Measurements from ENCODE around the gene HNRNPR. TPM values are rescaled to one million over a fixed set of nuclear protein-coding genes. Genes with fewer than 3 reads are reported as not detected.

The HNRNPR gene
- total and polyA plus RNA-seq, 2 donors (not counting 3 experiments of a cell fraction or from before 2014, with no cell fraction given) = 111 to 171 TPM

DNA sequence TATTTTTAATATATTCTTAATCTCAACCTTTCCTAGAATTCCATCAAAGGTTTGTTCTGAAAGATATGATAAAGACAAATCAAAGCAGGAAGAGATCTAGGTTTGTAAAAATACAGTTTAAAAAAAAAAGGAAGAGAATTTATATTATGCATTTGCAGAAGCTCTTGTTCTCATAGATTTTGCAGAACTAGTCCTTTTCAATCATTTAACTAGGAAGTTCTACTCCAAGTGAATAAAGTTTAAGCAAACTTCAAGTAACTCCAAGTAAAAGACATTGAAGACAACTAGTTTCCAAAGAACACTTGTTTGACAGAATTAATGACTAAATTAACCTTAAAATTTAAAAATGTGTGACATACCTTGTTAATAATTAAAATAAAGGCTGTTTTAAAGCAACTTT is 55.9 kb downstream of the HNRNPR start:
- H3K36me3 ChIP-seq (ENCODE audit: control insufficient read depth in 2 of 2, extremely low read depth in 1 of 2, insufficient read depth in 2 of 2, low read length in 2 of 2) = peaks cover 2 to 14% of the 10 kb centered on the region in 2 experiments
- POLR2A ChIA-PET = no interaction called here
- no peak for TF ChIP-seq CTCF (IDR thresholded peaks at IDR 0.05; ENCODE audit: extremely low read depth in 1 of 2, insufficient read depth in 1 of 2, low read depth in 1 of 2, low read length in 2 of 2)
- no peak for TF ChIP-seq MYC (IDR thresholded peaks at IDR 0.05; ENCODE audit: low read depth, low read length)
- TF ChIP-seq POLR2AphosphoS5 (IDR thresholded peaks at IDR 0.05; ENCODE audit: insufficient read depth, low read depth, low read length) = no peak
- no peak for TF ChIP-seq JUN (IDR thresholded peaks at IDR 0.05; ENCODE audit: borderline replicate concordance, insufficient read depth, insufficient read length, low read depth)
- no peak for TF ChIP-seq EZH2 (IDR thresholded peaks at IDR 0.05; ENCODE audit: borderline replicate concordance, low read depth, low read length, severe bottlenecking)
- no peak for TF ChIP-seq FOS (IDR thresholded peaks at IDR 0.05; ENCODE audit: borderline replicate concordance, insufficient read depth, low read length)

GRCh38 chr1:23286401-23286800 is 57.7 kb downstream of the HNRNPR start:
- Histone ChIP-seq H3K4me1 (ENCODE audit: control insufficient read depth, extremely low read depth, insufficient read depth, low read length) (peaks cover 59% of the 10 kb centered on the region), H3K4me2 (ENCODE audit: insufficient read depth, low read length) (no peak overlapping the region), H3K9ac (replicated peaks; ENCODE audit: extremely low read depth, insufficient read depth, low read length) (no peak overlapping the region), H3K9me3 (replicated peaks; ENCODE audit: control insufficient read depth, insufficient read depth, low read length) (no peaks in the 10 kb centered on the region), H4K20me1 (replicated peaks; ENCODE audit: control insufficient read depth, extremely low read depth, insufficient read depth, low read length) (no peaks in the 10 kb centered on the region), H3K9me1 (replicated peaks; ENCODE audit: control insufficient read depth, extremely low read depth, insufficient read depth, low read length) (no peaks in the 10 kb centered on the region), H3K79me2 (ENCODE audit: control insufficient read depth, insufficient read depth, low read length) (peaks cover 3% of the 10 kb centered on the region), H3K4me3 (replicated peaks in 1 of 3; ENCODE audit: insufficient read depth in 1 of 3, low read depth in 1 of 3, low read length in 3 of 3) (no peak overlapping the region), H3K36me3 (ENCODE audit: control insufficient read depth in 2 of 2, extremely low read depth in 1 of 2, insufficient read depth in 2 of 2, low read length in 2 of 2) (peaks cover 2 to 23% of the 10 kb centered on the region in 2 experiments), H2AFZ (ENCODE audit: low read depth, low read length) (no peak overlapping the region), H3K27me3 (ENCODE audit: control insufficient read depth in 2 of 2, insufficient read depth in 2 of 2, low read length in 2 of 2) (no peaks in the 10 kb centered on the region), H3K27ac (ENCODE audit: insufficient read depth, low read depth, low read length) (no peak overlapping the region)
- TF ChIP-seq CTCF (IDR thresholded peaks at IDR 0.05; ENCODE audit: extremely low read depth in 1 of 2, insufficient read depth in 1 of 2, low read depth in 1 of 2, low read length in 2 of 2) (no peak), POLR2AphosphoS5 (IDR thresholded peaks at IDR 0.05; ENCODE audit: insufficient read depth, low read depth, low read length) (no peak)
- dilution Hi-C loops (cut with MboI; ENCODE audit: extremely low pct_ligation_motif_present, low sequenced_read_pairs) = no loop called here
- ChIA-PET POLR2A (no interaction called here), CTCF (no interaction called here)
- intact Hi-C loops (cut with micrococcal nuclease) = no loop called here
- BruUV-seq (replicated peaks) = no TSS peak
- FAIRE-seq = no peak
- no peak for DNase-seq (ENCODE audit: low read depth, low spot score)

More for the DNA sequence above, 55.9 kb downstream of the HNRNPR start:
- Histone ChIP-seq H3K27ac (ENCODE audit: insufficient read depth, low read depth, low read length) (peak overlapping the region; percentile 40), H3K79me2 (ENCODE audit: control insufficient read depth, insufficient read depth, low read length) (peaks cover 3% of the 10 kb centered on the region), H3K4me1 (ENCODE audit: control insufficient read depth, extremely low read depth, insufficient read depth, low read length) (peaks cover 68% of the 10 kb centered on the region), H3K27me3 (ENCODE audit: control insufficient read depth in 2 of 2, insufficient read depth in 2 of 2, low read length in 2 of 2) (no peaks in the 10 kb centered on the region), H3K4me3 (replicated peaks in 1 of 3; ENCODE audit: insufficient read depth in 1 of 3, low read depth in 1 of 3, low read length in 3 of 3) (no peak overlapping the region), H4K20me1 (replicated peaks; ENCODE audit: control insufficient read depth, extremely low read depth, insufficient read depth, low read length) (no peaks in the 10 kb centered on the region), H2AFZ (ENCODE audit: low read depth, low read length) (no peak overlapping the region), H3K9me3 (replicated peaks; ENCODE audit: control insufficient read depth, insufficient read depth, low read length) (no peaks in the 10 kb centered on the region), H3K9ac (replicated peaks; ENCODE audit: extremely low read depth, insufficient read depth, low read length) (no peak overlapping the region), H3K4me2 (ENCODE audit: insufficient read depth, low read length) (peak overlapping the region; percentile 54), H3K9me1 (replicated peaks; ENCODE audit: control insufficient read depth, extremely low read depth, insufficient read depth, low read length) (no peaks in the 10 kb centered on the region)
- dilution Hi-C loops (cut with MboI; ENCODE audit: extremely low pct_ligation_motif_present, low sequenced_read_pairs) (no loop called here), intact Hi-C loops (cut with micrococcal nuclease) (no loop called here)
- no TSS peak for BruUV-seq (replicated peaks)
- CTCF ChIA-PET = no interaction called here
- FAIRE-seq (no peak), DNase-seq (ENCODE audit: low read depth, low spot score) (no peak)

All from endothelial cell of umbilical vein (primary cell).